ENCODE data around the gene WNT9A. TPM values are rescaled to one million over a fixed set of nuclear protein-coding genes. Genes with fewer than 3 reads are reported as not detected.

The WNT9A gene
- total and polyA plus RNA-seq, 4 experiments from 2014 or later: 0.08 to 0.15 (median 0.08) TPM; not detected in 1

GRCh38 chr1:227900571-227901051 is 47.1 kb downstream of the WNT9A start:
- Histone ChIP-seq H3K9me3 (ENCODE audit: control insufficient read depth in 1 of 2, low read length in 2 of 2) (no peaks in the 10 kb centered on the region), H3K27me3 (ENCODE audit: insufficient read depth, low read length) (no peaks in the 10 kb centered on the region), H3K27ac (ENCODE audit: low read depth, low read length) (no peak overlapping the region), H3K4me1 (ENCODE audit: insufficient read depth, low read length) (no peaks in the 10 kb centered on the region), H3K36me3 (ENCODE audit: insufficient read depth, low read length) (no peaks in the 10 kb centered on the region), H3K4me3 (ENCODE audit: low read length in 2 of 2) (no peak overlapping the region)
- POLR2A ChIA-PET (ENCODE audit: partially characterized antibody): no interaction called here
- peak overlapping the region in 2 of 7 donors; percentile 3 to 63 for H3K27ac Mint-ChIP-seq
- H3K9me3 Mint-ChIP-seq: no peaks in the 10 kb centered on the region
- no peaks in the 10 kb centered on the region for H3K36me3 Mint-ChIP-seq
- H3K4me3 Mint-ChIP-seq: no peak overlapping the region
- H3K4me1 Mint-ChIP-seq: peaks cover 5 to 8% (median 6%) of the 10 kb centered on the region in 4 donors
- no peaks in the 10 kb centered on the region for H3K27me3 Mint-ChIP-seq
- no peak for DNase-seq
- intact Hi-C loops (cut with micrococcal nuclease): no loop called here
- CTCF ChIA-PET (ENCODE audit: partially characterized antibody): no interaction called here

DNA sequence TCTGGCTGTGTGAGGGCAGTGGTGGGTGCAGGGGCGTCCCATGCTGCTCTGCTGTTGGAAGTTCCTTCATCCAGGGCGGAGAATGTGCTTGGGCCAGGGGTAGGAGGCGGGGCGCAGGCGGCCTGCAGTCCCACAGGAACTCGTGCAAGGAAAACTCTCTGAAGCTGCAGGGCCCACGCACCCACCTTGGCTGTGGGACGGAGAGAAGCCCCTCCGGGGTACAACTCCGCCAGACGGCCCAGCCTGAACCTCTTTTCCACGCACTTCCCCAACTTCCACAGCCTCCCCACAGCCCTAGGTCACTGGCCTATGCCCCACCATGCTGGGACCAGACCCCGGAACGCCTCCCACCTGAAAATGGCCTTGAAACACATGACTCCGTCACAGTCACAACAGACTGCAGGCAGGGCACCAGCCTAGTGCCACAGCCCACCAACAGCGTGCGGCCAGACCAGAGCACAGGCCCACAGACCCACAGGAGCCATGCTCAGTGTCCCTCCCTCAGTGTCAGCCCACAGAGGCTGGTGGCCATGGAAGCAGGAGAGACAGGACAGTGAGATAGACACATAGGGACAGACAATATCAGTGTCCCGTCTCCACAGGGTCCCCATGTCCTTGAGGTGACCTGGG is 47.8 kb downstream of the WNT9A start:
- no peak overlapping the region for H3K4me3 Mint-ChIP-seq
- POLR2A ChIA-PET (ENCODE audit: partially characterized antibody): no interaction called here
- peak overlapping the region in 2 of 7 donors; percentile 76 to 78 for H3K27ac Mint-ChIP-seq

DNA sequence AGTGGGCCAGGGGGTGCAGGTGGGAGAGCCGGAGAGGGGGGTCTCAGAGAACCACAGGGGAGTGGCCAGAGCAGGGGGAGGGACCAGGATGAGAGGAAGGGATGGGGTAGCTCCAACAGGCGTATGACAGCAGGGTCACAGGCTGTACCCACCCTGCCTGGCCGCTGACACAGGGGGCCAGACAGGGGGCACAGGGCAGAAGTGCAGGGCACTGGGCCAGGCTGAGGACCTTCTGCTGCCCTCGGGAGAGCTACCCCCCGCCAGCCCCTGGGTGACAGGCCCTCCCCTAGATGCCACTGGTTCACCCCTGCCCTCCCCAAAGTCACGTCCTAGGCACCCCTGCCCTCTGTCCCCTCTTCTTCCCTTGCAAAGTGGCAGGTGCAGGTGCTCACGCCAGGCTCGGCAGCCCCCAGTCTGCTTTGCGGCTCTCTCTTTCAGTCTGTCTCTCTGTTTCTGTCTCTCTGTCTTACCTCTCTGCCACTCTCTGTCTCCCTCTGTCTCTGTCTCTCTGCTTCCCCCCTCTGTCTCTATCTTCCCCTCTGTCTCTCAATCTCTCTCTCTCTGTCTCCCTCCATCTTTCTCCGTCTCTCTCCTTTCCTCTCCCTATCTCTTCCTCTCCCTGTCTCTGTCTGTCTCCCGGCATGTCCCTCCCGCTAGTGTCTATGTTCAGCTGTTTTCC is 48.5 kb downstream of the WNT9A start:
- intact Hi-C loops (cut with micrococcal nuclease): no loop called here
- no peaks in the 10 kb centered on the region for H3K36me3 ChIP-seq (ENCODE audit: insufficient read depth, low read length)
- Mint-ChIP-seq H3K27me3 (no peaks in the 10 kb centered on the region), H3K9me3 (no peaks in the 10 kb centered on the region), H3K36me3 (no peaks in the 10 kb centered on the region), H3K4me3 (no peak overlapping the region), H3K27ac (peak overlapping the region in 5 of 7 donors; percentile 24 to 76 (median 43)), H3K4me1 (peaks cover 5 to 8% (median 6%) of the 10 kb centered on the region in 4 donors)
- no peaks in the 10 kb centered on the region for H3K9me3 ChIP-seq (ENCODE audit: control insufficient read depth in 1 of 2, low read length in 2 of 2)
- H3K27me3 ChIP-seq (ENCODE audit: insufficient read depth, low read length): no peaks in the 10 kb centered on the region
- H3K27ac ChIP-seq (ENCODE audit: low read depth, low read length): no peak overlapping the region
- no peak overlapping the region for H3K4me3 ChIP-seq (ENCODE audit: low read length in 2 of 2)
- no peaks in the 10 kb centered on the region for H3K4me1 ChIP-seq (ENCODE audit: insufficient read depth, low read length)
- no peak for DNase-seq
- ChIA-PET POLR2A (ENCODE audit: partially characterized antibody) (no interaction called here), CTCF (ENCODE audit: partially characterized antibody) (no interaction called here)

More for the DNA sequence above, 47.8 kb downstream of the WNT9A start:
- no peaks in the 10 kb centered on the region for H3K4me1 ChIP-seq (ENCODE audit: insufficient read depth, low read length)
- CTCF ChIA-PET (ENCODE audit: partially characterized antibody): no interaction called here
- H3K36me3 ChIP-seq (ENCODE audit: insufficient read depth, low read length): no peaks in the 10 kb centered on the region
- no peaks in the 10 kb centered on the region for H3K9me3 ChIP-seq (ENCODE audit: control insufficient read depth in 1 of 2, low read length in 2 of 2)
- H3K4me1 Mint-ChIP-seq: peaks cover 5 to 8% (median 6%) of the 10 kb centered on the region in 4 donors
- H3K27me3 Mint-ChIP-seq: no peaks in the 10 kb centered on the region
- no peak for DNase-seq
- no peaks in the 10 kb centered on the region for H3K27me3 ChIP-seq (ENCODE audit: insufficient read depth, low read length)
- H3K36me3 Mint-ChIP-seq: no peaks in the 10 kb centered on the region
- no peak overlapping the region for H3K27ac ChIP-seq (ENCODE audit: low read depth, low read length)
- intact Hi-C loops (cut with micrococcal nuclease): no loop called here
- no peak overlapping the region for H3K4me3 ChIP-seq (ENCODE audit: low read length in 2 of 2)
- H3K9me3 Mint-ChIP-seq: no peaks in the 10 kb centered on the region

GRCh38 chr1:227898502-227899140 is 49.1 kb downstream of the WNT9A start:
- CTCF ChIA-PET (ENCODE audit: partially characterized antibody): no interaction called here
- Histone ChIP-seq H3K4me3 (ENCODE audit: low read length in 2 of 2) (no peak overlapping the region), H3K27me3 (ENCODE audit: insufficient read depth, low read length) (no peaks in the 10 kb centered on the region), H3K36me3 (ENCODE audit: insufficient read depth, low read length) (no peaks in the 10 kb centered on the region), H3K9me3 (ENCODE audit: control insufficient read depth in 1 of 2, low read length in 2 of 2) (no peaks in the 10 kb centered on the region), H3K4me1 (ENCODE audit: insufficient read depth, low read length) (no peaks in the 10 kb centered on the region), H3K27ac (ENCODE audit: low read depth, low read length) (no peak overlapping the region)
- Mint-ChIP-seq H3K9me3 (no peaks in the 10 kb centered on the region), H3K27ac (peak overlapping the region in 3 of 7 donors; percentile 39 to 74 (median 42)), H3K36me3 (no peaks in the 10 kb centered on the region), H3K4me3 (no peak overlapping the region), H3K27me3 (no peaks in the 10 kb centered on the region), H3K4me1 (peaks cover 5 to 8% (median 6%) of the 10 kb centered on the region in 4 donors)
- POLR2A ChIA-PET (ENCODE audit: partially characterized antibody): no interaction called here
- DNase-seq: no peak
- intact Hi-C loops (cut with micrococcal nuclease): no loop called here

DNA sequence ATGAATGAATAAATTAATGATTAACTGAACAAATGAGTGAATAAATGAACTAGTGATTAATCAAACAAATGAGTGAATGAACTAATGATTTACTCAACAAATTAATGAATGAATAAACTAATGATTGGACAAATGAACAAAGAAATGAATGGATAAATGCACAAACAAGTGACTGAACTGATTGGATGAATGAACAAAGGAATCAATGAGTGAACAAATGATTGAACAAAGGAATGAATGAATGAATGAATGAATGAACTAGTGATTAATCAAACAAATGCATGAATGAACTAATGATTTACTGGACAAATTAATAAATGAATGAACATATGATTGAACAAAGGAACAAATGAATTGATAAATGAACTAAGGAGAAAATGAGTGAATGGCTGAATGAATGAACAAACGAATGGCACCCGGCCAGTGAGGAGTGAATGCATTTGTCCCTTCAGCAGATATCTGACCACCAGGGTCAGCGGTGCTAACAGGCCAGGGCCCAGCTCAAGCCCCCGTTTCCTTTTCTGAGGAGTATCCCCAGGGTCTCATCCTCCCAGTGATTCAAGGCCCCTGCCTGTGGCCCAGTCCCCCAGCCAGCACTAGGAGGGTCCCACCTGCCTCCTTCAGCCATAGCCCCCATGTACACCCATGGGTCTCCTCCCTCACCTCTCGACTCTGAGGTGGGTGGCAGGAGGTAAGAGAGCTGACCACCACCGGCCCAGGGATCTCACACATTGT is 49.9 kb downstream of the WNT9A start:
- ChIA-PET CTCF (ENCODE audit: partially characterized antibody) (interaction anchor here (1.4 kb wide), 1 partner anchor 136 kb away, joined by 3 read pairs; no protein-coding TSS in a partner anchor), POLR2A (ENCODE audit: partially characterized antibody) (interaction anchor here (0.9 kb wide), 1 partner anchor 16 kb away, joined by 3 read pairs; no protein-coding TSS in a partner anchor)
- Histone ChIP-seq H3K4me3 (ENCODE audit: low read length in 2 of 2) (no peak overlapping the region), H3K36me3 (ENCODE audit: insufficient read depth, low read length) (no peaks in the 10 kb centered on the region), H3K27me3 (ENCODE audit: insufficient read depth, low read length) (no peaks in the 10 kb centered on the region), H3K9me3 (ENCODE audit: control insufficient read depth in 1 of 2, low read length in 2 of 2) (no peaks in the 10 kb centered on the region), H3K4me1 (ENCODE audit: insufficient read depth, low read length) (no peaks in the 10 kb centered on the region), H3K27ac (ENCODE audit: low read depth, low read length) (no peak overlapping the region)
- Mint-ChIP-seq H3K4me3 (no peak overlapping the region), H3K4me1 (peaks cover 5 to 8% (median 6%) of the 10 kb centered on the region in 4 donors), H3K27me3 (no peaks in the 10 kb centered on the region), H3K9me3 (no peaks in the 10 kb centered on the region), H3K36me3 (no peaks in the 10 kb centered on the region), H3K27ac (peak overlapping the region in 4 of 7 donors; percentile 8 to 80 (median 9))
- DNase-seq: no peak
- intact Hi-C loops (cut with micrococcal nuclease): no loop called here

DNA sequence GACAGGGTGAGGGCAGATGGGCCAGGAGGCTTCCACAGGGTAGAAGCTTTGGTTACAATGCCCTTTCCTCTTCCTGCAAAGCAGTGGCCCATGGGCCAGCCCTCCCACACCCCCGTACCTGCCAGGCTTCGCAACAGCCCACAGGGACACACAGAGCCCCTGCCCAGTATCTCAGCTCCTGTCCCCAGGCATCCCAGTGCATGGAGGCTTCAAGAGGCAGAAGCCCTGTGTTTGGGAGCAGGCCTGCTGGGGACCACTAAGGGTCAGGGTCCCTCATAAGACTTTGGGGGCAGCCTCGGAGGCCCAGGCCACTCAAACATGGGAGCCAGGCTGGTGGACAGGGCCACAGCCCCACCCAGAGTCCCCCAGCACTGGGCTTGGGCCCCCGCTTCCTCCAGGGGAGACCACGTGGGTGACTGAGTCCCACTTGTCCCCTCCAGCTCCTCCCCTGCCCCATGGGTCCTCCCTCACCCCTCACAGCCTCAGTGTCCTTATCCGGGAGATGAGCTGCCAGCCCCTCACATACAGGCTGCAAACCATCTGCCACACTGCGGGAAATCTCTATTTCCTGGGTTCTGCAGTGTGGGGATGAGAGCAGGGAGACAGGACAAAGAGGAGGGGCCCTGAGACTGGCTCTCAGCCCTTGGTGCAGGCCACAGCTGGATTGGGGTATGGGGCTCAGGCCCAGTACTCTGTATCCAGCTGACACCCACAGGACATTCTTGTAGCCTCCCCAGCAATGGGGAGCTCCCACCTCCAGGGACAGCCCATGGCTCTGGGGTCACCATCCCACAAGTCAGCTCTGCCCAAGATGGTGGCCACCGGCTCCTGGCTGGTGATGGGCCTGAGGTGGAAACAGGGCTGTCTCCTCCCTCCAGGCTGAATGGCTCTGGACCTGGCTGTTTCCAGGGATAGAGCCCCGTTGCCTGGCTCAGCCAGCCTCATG is 50.7 kb downstream of the WNT9A start:
- no peak overlapping the region for H3K4me3 ChIP-seq (ENCODE audit: low read length in 2 of 2)
- no peaks in the 10 kb centered on the region for H3K27me3 ChIP-seq (ENCODE audit: insufficient read depth, low read length)
- Mint-ChIP-seq H3K4me3 (no peak overlapping the region), H3K9me3 (no peaks in the 10 kb centered on the region), H3K27ac (peak overlapping the region in 2 of 7 donors; percentile 47 to 80), H3K27me3 (no peaks in the 10 kb centered on the region), H3K36me3 (no peaks in the 10 kb centered on the region), H3K4me1 (peaks cover 5 to 6% (median 5%) of the 10 kb centered on the region in 4 donors)
- no peaks in the 10 kb centered on the region for H3K36me3 ChIP-seq (ENCODE audit: insufficient read depth, low read length)
- DNase-seq: no peak
- intact Hi-C loops (cut with micrococcal nuclease): no loop called here
- H3K9me3 ChIP-seq (ENCODE audit: control insufficient read depth in 1 of 2, low read length in 2 of 2): no peaks in the 10 kb centered on the region
- H3K4me1 ChIP-seq (ENCODE audit: insufficient read depth, low read length): no peaks in the 10 kb centered on the region
- H3K27ac ChIP-seq (ENCODE audit: low read depth, low read length): no peak overlapping the region
- ChIA-PET POLR2A (ENCODE audit: partially characterized antibody) (interaction anchor here (0.9 kb wide), 2 partner anchors 9 to 16 kb away, joined by 3 to 5 read pairs; no protein-coding TSS in a partner anchor), CTCF (ENCODE audit: partially characterized antibody) (interaction anchor here (1.4 kb wide), 1 partner anchor 135 kb away, joined by 3 read pairs; no protein-coding TSS in a partner anchor)
